Panc1 (cell line): ENCODE data around the gene TOB1.

Experiments used
- POLR2AphosphoS5 ChIP-seq: IDR thresholded peaks from 2 replicates; pipeline ENCODE4 v1.6.1; 2012; ENCODE audit warnings: mild to moderate bottlenecking, low read depth, low read length, moderate library complexity
- REST ChIP-seq, 2 experiments: IDR thresholded peaks; 2 replicates each; pipeline ENCODE4 v1.6.1; 2011 to 2012; ENCODE audit warnings: low read depth in 2 of 2, control low read depth in 1 of 2, low read length in 1 of 2, mild to moderate bottlenecking in 1 of 2, moderate library complexity in 1 of 2; ENCODE audit not compliant: insufficient read depth in 1 of 2
- TCF7L2 ChIP-seq: IDR thresholded peaks from 2 replicates; pipeline ENCODE4 v1.6.1; 2011; ENCODE audit warnings: mild to moderate bottlenecking, low read depth, low read length, inconsistent platforms
- TF ChIP-seq, protein P1 (sequence below): fragments of 450-650 bp; IDR thresholded peaks from 2 replicates; pipeline ENCODE4 v1.5.1; 2017; ENCODE audit warnings: mild to moderate bottlenecking

- TF ChIP-seq, protein P1, sequence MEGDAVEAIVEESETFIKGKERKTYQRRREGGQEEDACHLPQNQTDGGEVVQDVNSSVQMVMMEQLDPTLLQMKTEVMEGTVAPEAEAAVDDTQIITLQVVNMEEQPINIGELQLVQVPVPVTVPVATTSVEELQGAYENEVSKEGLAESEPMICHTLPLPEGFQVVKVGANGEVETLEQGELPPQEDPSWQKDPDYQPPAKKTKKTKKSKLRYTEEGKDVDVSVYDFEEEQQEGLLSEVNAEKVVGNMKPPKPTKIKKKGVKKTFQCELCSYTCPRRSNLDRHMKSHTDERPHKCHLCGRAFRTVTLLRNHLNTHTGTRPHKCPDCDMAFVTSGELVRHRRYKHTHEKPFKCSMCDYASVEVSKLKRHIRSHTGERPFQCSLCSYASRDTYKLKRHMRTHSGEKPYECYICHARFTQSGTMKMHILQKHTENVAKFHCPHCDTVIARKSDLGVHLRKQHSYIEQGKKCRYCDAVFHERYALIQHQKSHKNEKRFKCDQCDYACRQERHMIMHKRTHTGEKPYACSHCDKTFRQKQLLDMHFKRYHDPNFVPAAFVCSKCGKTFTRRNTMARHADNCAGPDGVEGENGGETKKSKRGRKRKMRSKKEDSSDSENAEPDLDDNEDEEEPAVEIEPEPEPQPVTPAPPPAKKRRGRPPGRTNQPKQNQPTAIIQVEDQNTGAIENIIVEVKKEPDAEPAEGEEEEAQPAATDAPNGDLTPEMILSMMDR: no peak
- TF ChIP-seq POLR2AphosphoS5: no peak
- no peak for TF ChIP-seq REST (IDR thresholded peaks at IDR 0.05; ENCODE audit: insufficient read depth in 1 of 2, low read depth in 2 of 2, low read length in 1 of 2)
- TF ChIP-seq TCF7L2: no peak
Measured at GRCh38 chr17:50908140-50908859, 42.1 kb upstream of the TOB1 start.
